H1 (cell line): Measurements from ENCODE around the gene RNF212. TPM values are rescaled to one million over a fixed set of nuclear protein-coding genes. Genes with fewer than 3 reads are reported as not detected.

Experiments used
- CTCF ChIA-PET: fragments of 300-600 bp; sonication (Branson Sonifier 250); formaldehyde crosslinking; loops from one replicate; lab custom pipeline; 2021; ENCODE audit not compliant: partially characterized antibody; lab: Charles Lee
- POLR2A ChIA-PET: fragments of 300-600 bp; sonication (Branson Sonifier 250); formaldehyde crosslinking; loops from one replicate; lab custom pipeline; 2021; ENCODE audit warnings: inconsistent platforms; ENCODE audit not compliant: partially characterized antibody; lab: Charles Lee
- DNase-seq, 2 experiments: peaks; one replicate each; pipeline versions ENCODE4 v3.0.0 to v3.0.0-alpha.2; 2010 to 2022; ENCODE audit warnings: low spot score in 2 of 2, low read depth in 1 of 2, mixed read lengths in 1 of 2
- FAIRE-seq: peaks from 2 replicates; lab custom pipeline; 2011; peaks lifted over from hg19 to GRCh38; lab: Jason Lieb, UNC
- H2AFZ ChIP-seq: 2 replicates; pipeline ENCODE4 v1.8.1; 2012; ENCODE audit warnings: low read length, inconsistent platforms
- H2AK5ac ChIP-seq: 2 replicates; pipeline ENCODE4 v1.6.1; 2013; ENCODE audit warnings: low read depth, low read length
- H2BK120ac ChIP-seq: replicated peaks from 2 replicates; pipeline ENCODE3; 2013; ENCODE audit warnings: low read depth, low read length, inconsistent platforms
- H2BK12ac ChIP-seq: 2 replicates; pipeline ENCODE4 v1.6.1; 2013; ENCODE audit warnings: low read depth, low read length
- H2BK15ac ChIP-seq: 2 replicates; pipeline ENCODE4 v1.6.1; 2013; ENCODE audit warnings: low read length
- H2BK20ac ChIP-seq: 2 replicates; pipeline ENCODE4 v1.6.1; 2013; ENCODE audit warnings: low read length
- H2BK5ac ChIP-seq: 2 replicates; pipeline ENCODE4 v1.6.1; 2013; ENCODE audit warnings: low read depth, low read length
- H3K14ac ChIP-seq: 2 replicates; pipeline ENCODE4 v1.6.1; 2013; ENCODE audit warnings: inconsistent platforms; ENCODE audit not compliant: insufficient read length
- H3K18ac ChIP-seq: 2 replicates; pipeline ENCODE4 v1.6.1; 2013; ENCODE audit warnings: low read length; ENCODE audit errors: extremely low read depth
- H3K23ac ChIP-seq: 2 replicates; pipeline ENCODE4 v1.6.1; 2013; ENCODE audit warnings: inconsistent platforms; ENCODE audit not compliant: insufficient read length
- H3K23me2 ChIP-seq: 2 replicates; pipeline ENCODE4 v1.6.1; 2013; ENCODE audit warnings: low read depth, low read length
- H3K27ac ChIP-seq: 2 replicates; pipeline ENCODE4 v1.6.1; 2011; ENCODE audit warnings: low read depth, low read length, inconsistent platforms
- H3K27me3 ChIP-seq, 4 experiments: replicated peaks in 1 of 4; 1 replicate in 1 of 4; 2 replicates in 3 of 4; pipeline versions ENCODE4 v1.6.1 to v1.8.1; 2011 to 2013; ENCODE audit warnings: low read length in 3 of 4, mild to moderate bottlenecking in 3 of 4, inconsistent platforms in 2 of 4, mixed read lengths in 2 of 4, moderate library complexity in 1 of 4; ENCODE audit not compliant: control insufficient read depth in 3 of 4, insufficient read depth in 3 of 4; ENCODE audit errors: extremely low read depth in 1 of 4
- H3K36me3 ChIP-seq, 4 experiments: 2 replicates each; pipeline versions ENCODE4 v1.6.1 to v1.8.1; 2011 to 2013; ENCODE audit warnings: mild to moderate bottlenecking in 4 of 4, low read length in 3 of 4, moderate library complexity in 2 of 4, control low read depth in 1 of 4, inconsistent platforms in 1 of 4; ENCODE audit not compliant: insufficient read depth in 4 of 4, control insufficient read depth in 2 of 4
- H3K4ac ChIP-seq: replicated peaks from 2 replicates; pipeline ENCODE3; 2013; ENCODE audit warnings: low read length, low read depth, mixed read lengths, inconsistent platforms; ENCODE audit not compliant: insufficient read length
- H3K4me1 ChIP-seq, 4 experiments: replicated peaks in 1 of 4; 1 replicate in 1 of 4; 2 replicates in 3 of 4; pipeline versions ENCODE4 v1.6.1 to v1.8.1; 2011 to 2013; ENCODE audit warnings: low read length in 3 of 4, inconsistent platforms in 2 of 4, mixed read lengths in 1 of 4; ENCODE audit not compliant: insufficient read depth in 4 of 4, control insufficient read depth in 3 of 4
- H3K4me2 ChIP-seq, 2 experiments: 2 replicates each; pipeline versions ENCODE4 v1.6.1 to v1.8.1; 2011 to 2013; ENCODE audit warnings: low read depth in 2 of 2, low read length in 2 of 2, control low read depth in 1 of 2, inconsistent platforms in 1 of 2, mild to moderate bottlenecking in 1 of 2; ENCODE audit not compliant: insufficient read depth in 1 of 2
- H3K4me3 ChIP-seq, 4 experiments: fragments of 200-600, 300-600 bp in 1 of 4; sonication (generic), shearing (Covaris generic), sonication (Bioruptor Twin) in 1 of 4; 2 replicates each; pipeline versions ENCODE4 v1.5.1 to v1.8.1; 2011 to 2016; ENCODE audit warnings: low read length in 4 of 4, low read depth in 3 of 4, control low read depth in 2 of 4, inconsistent platforms in 2 of 4, mild to moderate bottlenecking in 2 of 4, mixed read lengths in 1 of 4, moderate library complexity in 1 of 4; ENCODE audit not compliant: insufficient read depth in 2 of 4; ENCODE audit errors: extremely low read depth in 1 of 4
- H3K56ac ChIP-seq: replicated peaks from 2 replicates; pipeline ENCODE3; 2013; ENCODE audit warnings: low read depth, mild to moderate bottlenecking, mixed read lengths, low read length, inconsistent platforms; ENCODE audit not compliant: insufficient read length
- H3K79me1 ChIP-seq: 2 replicates; pipeline ENCODE4 v1.6.1; 2013; ENCODE audit warnings: low read depth, low read length, control low read depth
- H3K79me2 ChIP-seq, 2 experiments: 2 replicates each; pipeline versions ENCODE4 v1.6.1 to v1.8.1; 2012 to 2013; ENCODE audit warnings: low read length in 2 of 2, mild to moderate bottlenecking in 2 of 2, inconsistent platforms in 1 of 2; ENCODE audit not compliant: insufficient read depth in 2 of 2, control insufficient read depth in 1 of 2
- H3K9ac ChIP-seq, 4 experiments: replicated peaks in 1 of 4; 1 replicate in 1 of 4; 2 replicates in 3 of 4; pipeline versions ENCODE4 v1.6.1 to v1.8.1; 2011 to 2013; ENCODE audit warnings: low read depth in 3 of 4, low read length in 3 of 4, control low read depth in 2 of 4, mild to moderate bottlenecking in 2 of 4, moderate library complexity in 2 of 4, inconsistent platforms in 1 of 4; ENCODE audit errors: extremely low read depth in 1 of 4
- H3K9me3 ChIP-seq, 2 experiments: 2 replicates each; pipeline versions ENCODE4 v1.6.1 to v1.8.1; 2012 to 2013; ENCODE audit warnings: mild to moderate bottlenecking in 2 of 2, moderate library complexity in 2 of 2, control low read depth in 1 of 2, inconsistent platforms in 1 of 2, low read depth in 1 of 2, low read length in 1 of 2, mixed read lengths in 1 of 2; ENCODE audit not compliant: insufficient read depth in 2 of 2
- H4K20me1 ChIP-seq, 2 experiments: replicated peaks in 1 of 2; 2 replicates each; pipeline versions ENCODE3 to v1.8.1; 2011 to 2013; ENCODE audit warnings: inconsistent platforms in 2 of 2, low read length in 2 of 2, mild to moderate bottlenecking in 1 of 2; ENCODE audit not compliant: insufficient read depth in 2 of 2, control insufficient read depth in 1 of 2
- H4K5ac ChIP-seq: 2 replicates; pipeline ENCODE4 v1.6.1; 2013; ENCODE audit warnings: low read length, low read depth, mixed read lengths, inconsistent platforms; ENCODE audit not compliant: insufficient read length
- H4K8ac ChIP-seq: 2 replicates; pipeline ENCODE4 v1.8.0; 2013; ENCODE audit warnings: mild to moderate bottlenecking, moderate library complexity, low read length, inconsistent platforms; ENCODE audit not compliant: insufficient read depth; ENCODE audit errors: extremely low read depth
- H4K91ac ChIP-seq: replicated peaks from 2 replicates; pipeline ENCODE3; 2013; ENCODE audit warnings: low read length, mixed read lengths, inconsistent platforms; ENCODE audit not compliant: insufficient read length
- CTBP2 ChIP-seq: IDR thresholded peaks from 2 replicates; pipeline ENCODE4 v1.7.0; 2011; ENCODE audit warnings: borderline replicate concordance, mild to moderate bottlenecking, moderate library complexity, mixed read lengths, low read length; ENCODE audit not compliant: insufficient read depth, insufficient read length
- GABPA ChIP-seq: IDR thresholded peaks from 2 replicates; pipeline ENCODE4 v1.6.1; 2011; ENCODE audit warnings: mild to moderate bottlenecking, low read length, moderate library complexity, borderline replicate concordance; ENCODE audit not compliant: insufficient read depth
- GTF2F1 ChIP-seq: IDR thresholded peaks from 2 replicates; pipeline ENCODE4 v1.6.1; 2012; ENCODE audit warnings: low read depth, low read length, improper control_type of control experiment, borderline replicate concordance
- MAFK ChIP-seq: IDR thresholded peaks from 2 replicates; pipeline ENCODE4 v1.6.1; 2012; ENCODE audit warnings: low read depth, mild to moderate bottlenecking, improper control_type of control experiment, low read length
- RAD21 ChIP-seq, 2 experiments: IDR thresholded peaks in 1 of 2; conservative IDR thresholded peaks in 1 of 2; 2 replicates each; pipeline ENCODE4 v1.6.1; 2011; ENCODE audit warnings: low read depth in 2 of 2, low read length in 2 of 2, improper control_type of control experiment in 1 of 2, inconsistent platforms in 1 of 2, mild to moderate bottlenecking in 1 of 2, moderate library complexity in 1 of 2
- SP1 ChIP-seq: IDR thresholded peaks from 2 replicates; pipeline ENCODE4 v1.6.1; 2011; ENCODE audit warnings: low read depth, low read length
- SP4 ChIP-seq: IDR thresholded peaks from 2 replicates; pipeline ENCODE4 v1.6.1; 2012; ENCODE audit warnings: low read length, inconsistent platforms
- ZNF274 ChIP-seq: IDR thresholded peaks from 2 replicates; pipeline ENCODE4 v1.7.0; 2012; ENCODE audit warnings: low read length, borderline replicate concordance; ENCODE audit errors: extremely low read depth
- WGBS, 2 experiments: shearing (Covaris generic) in 1 of 2; methylation state at CpG; one replicate each; pipeline versions ENCODE4 v1.1.6 to v1.1.7; 2013 to 2015; ENCODE audit warnings: low lambda C conversion rate in 2 of 2, mixed read lengths in 2 of 2, inconsistent platforms in 1 of 2, low coverage in 1 of 2, missing lambda C conversion rate in 1 of 2; ENCODE audit not compliant: insufficient replicate concordance in 2 of 2, insufficient coverage in 1 of 2, insufficient read length in 1 of 2; ENCODE audit errors: extremely low coverage in 1 of 2, missing lambda C conversion rate in 1 of 2; 5-methylcytosine and 5-hydroxymethylcytosine counted together
- polyA plus RNA-seq, 7 experiments: library from polyadenylated mRNA; depleted of rRNA in 3 of 7; stranded (reverse) in 5 of 7; unstranded in 2 of 7; fragments of >200 nt in 5 of 7; fragments of 200-250 nt in 2 of 7; gene quantifications; 1 replicate in 5 of 7; 2 replicates in 1 of 7; 4 replicates in 1 of 7; pipeline versions ENCODE4 v1.2.1 to v1.2.3, GENCODE V29; 2011 to 2013; ENCODE audit warnings: missing spikeins in 2 of 7, mixed read lengths in 2 of 7
- total RNA-seq: library from RNA; stranded (reverse); fragmentation: NEBNext Ultra II Directional; extraction: Animal tissue kit (Norgen Biotek cat#: 25700); gene quantifications from 2 replicates; pipeline ENCODE4 v1.2.1, GENCODE V29; 2021
- TF ChIP-seq, protein P1 (sequence below): IDR thresholded peaks from 2 replicates; pipeline ENCODE4 v1.6.1; 2011; ENCODE audit warnings: low read length, improper control_type of control experiment

Gene RNF212
- total and polyA plus RNA-seq, 2 of the 8 experiments (the other 6 are each of a cell fraction or from before 2014, with no cell fraction given) = 3.4 to 5.4 TPM

DNA sequence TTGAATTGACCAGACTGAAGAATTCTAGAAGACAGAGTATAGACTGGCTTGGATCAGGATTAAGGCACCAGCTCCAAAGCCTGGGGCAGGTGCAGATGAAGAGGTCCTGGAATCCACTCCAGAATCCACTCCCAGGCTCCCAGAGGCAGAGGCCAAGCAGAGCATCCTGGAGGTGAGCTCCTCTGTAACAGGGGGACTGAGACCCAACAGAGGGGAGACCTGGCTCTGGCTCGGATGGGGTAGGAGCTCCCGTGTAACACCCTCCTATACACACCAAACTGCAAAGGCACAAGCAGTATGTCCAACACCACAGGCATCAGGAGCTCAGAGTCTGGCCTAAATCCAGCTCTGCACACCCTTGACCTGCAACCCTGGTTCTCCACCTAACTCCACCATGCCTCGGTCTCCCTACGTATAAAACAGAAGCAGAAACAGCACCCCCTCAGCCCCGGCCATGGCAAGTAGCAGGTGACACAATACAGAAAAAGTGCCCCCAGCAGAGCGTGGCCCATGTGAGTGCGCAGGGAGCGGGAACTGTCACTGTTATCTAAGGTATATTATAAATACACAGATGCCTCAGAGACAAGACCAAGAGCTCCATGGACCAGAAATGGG, 14.9 kb downstream of the RNF212 start:
- Histone ChIP-seq H2BK120ac (no peak overlapping the region), H3K9ac (no peak overlapping the region), H3K79me2 (no peaks in the 10 kb centered on the region), H4K8ac (no peak overlapping the region), H3K4me1 (no peaks in the 10 kb centered on the region), H3K14ac (no peak overlapping the region), H3K79me1 (no peaks in the 10 kb centered on the region), H2AK5ac (no peak overlapping the region), H2BK15ac (no peak overlapping the region), H2BK5ac (no peak overlapping the region), H3K56ac (no peak overlapping the region), H3K27me3 (no peaks in the 10 kb centered on the region), H3K9me3 (no peaks in the 10 kb centered on the region), H3K4ac (no peak overlapping the region), H3K18ac (no peak overlapping the region), H3K36me3 (no peaks in the 10 kb centered on the region), H3K23me2 (no peaks in the 10 kb centered on the region), H3K27ac (no peak overlapping the region), H2BK12ac (no peak overlapping the region), H4K20me1 (no peaks in the 10 kb centered on the region), H4K5ac (no peak overlapping the region), H3K4me2 (no peak overlapping the region), H4K91ac (no peak overlapping the region), H3K4me3 (no peak overlapping the region), H3K23ac (no peak overlapping the region), H2BK20ac (no peak overlapping the region), H2AFZ (no peak overlapping the region)
- POLR2A ChIA-PET = no interaction called here
- no peak for TF ChIP-seq ZNF274
- no peak for TF ChIP-seq GABPA
- TF ChIP-seq, protein P1, sequence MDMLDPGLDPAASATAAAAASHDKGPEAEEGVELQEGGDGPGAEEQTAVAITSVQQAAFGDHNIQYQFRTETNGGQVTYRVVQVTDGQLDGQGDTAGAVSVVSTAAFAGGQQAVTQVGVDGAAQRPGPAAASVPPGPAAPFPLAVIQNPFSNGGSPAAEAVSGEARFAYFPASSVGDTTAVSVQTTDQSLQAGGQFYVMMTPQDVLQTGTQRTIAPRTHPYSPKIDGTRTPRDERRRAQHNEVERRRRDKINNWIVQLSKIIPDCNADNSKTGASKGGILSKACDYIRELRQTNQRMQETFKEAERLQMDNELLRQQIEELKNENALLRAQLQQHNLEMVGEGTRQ = no peak
- no peak for TF ChIP-seq SP4
- TF ChIP-seq RAD21 (IDR thresholded peaks at IDR 0.05 in 1 of 2, conservative IDR thresholded peaks at IDR 0.05 in 1 of 2; ENCODE audit: low read depth in 2 of 2, low read length in 2 of 2) = no peak
- TF ChIP-seq SP1 = no peak
- TF ChIP-seq MAFK = no peak
- TF ChIP-seq CTBP2 = no peak
- no peak for TF ChIP-seq GTF2F1
- DNase-seq (no peak), FAIRE-seq (no peak)
- CTCF ChIA-PET = interaction anchor here (1.1 kb wide), 1 partner anchor 18 kb away, joined by 3 read pairs; no protein-coding TSS in a partner anchor
- 87% methylated on average over 8 of the region's 8 CpGs; no CpG with 5 or more reads in 1 of the 2 experiments for WGBS, 2 experiments
